Erythroblast (primary cell): ENCODE results near the gene NRXN3.

Experiments
- GATA1 ChIP-seq: IDR thresholded peaks from 2 replicates; pipeline ENCODE4 v1.6.1; 2011; ENCODE audit warnings: low read depth, mild to moderate bottlenecking, control low read depth, low read length, moderate library complexity
- POLR2A ChIP-seq: IDR thresholded peaks from 2 replicates; pipeline ENCODE4 v1.6.1; 2011; ENCODE audit warnings: mild to moderate bottlenecking, low read length

- no peak for TF ChIP-seq POLR2A
- TF ChIP-seq GATA1, result no peak
Measured at GRCh38 chr14:78970677-78971076, 800.5 kb downstream of the NRXN3 start.
